GM21515 (cell line): ENCODE results near the gene C14orf93.
"Not testable (repeated sequence)": the region's sequence is repeated elsewhere in the genome, so short reads cannot be mapped to it uniquely, and the experiment has no call there.

Experiments
- ATAC-seq: cut with Tn5 transposase; IDR thresholded peaks from one replicate; pipeline ENCODE4 v1.9.1; 2021; ENCODE audit not compliant: unreplicated experiment

Gene C14orf93

GRCh38 chr14:22977434-22977683 lies 32.6 kb downstream of the C14orf93 start:
- ATAC-seq: no peak

GRCh38 chr14:22976620-22977433 lies 33.1 kb downstream of the C14orf93 start:
- ATAC-seq: no peak

- ATAC-seq: no peak
Measured at GRCh38 chr14:22974530-22975313, 35.2 kb downstream of the C14orf93 start.

GRCh38 chr14:22973217-22974032 lies 36.5 kb downstream of the C14orf93 start:
- no peak for ATAC-seq

- no peak for ATAC-seq
Measured at GRCh38 chr14:22972313-22972930, 37.5 kb downstream of the C14orf93 start.

- no peak for ATAC-seq
Measured at GRCh38 chr14:22971152-22971551, 38.8 kb downstream of the C14orf93 start.

- ATAC-seq: no peak
Measured at GRCh38 chr14:22966783-22967269, 43.1 kb downstream of the C14orf93 start.

GRCh38 chr14:22965916-22966782 lies 43.8 kb downstream of the C14orf93 start:
- ATAC-seq: not testable (repeated sequence)

GRCh38 chr14:22962061-22962676 lies 47.8 kb downstream of the C14orf93 start:
- no peak for ATAC-seq

GRCh38 chr14:22955702-22956569 lies 54.0 kb downstream of the C14orf93 start:
- no peak for ATAC-seq

GRCh38 chr14:22952418-22952817 lies 57.5 kb downstream of the C14orf93 start:
- no peak for ATAC-seq

GRCh38 chr14:22951795-22952194 lies 58.1 kb downstream of the C14orf93 start:
- not testable (repeated sequence) for ATAC-seq

- ATAC-seq: no peak
Measured at GRCh38 chr14:22945642-22946041, 64.3 kb downstream of the C14orf93 start.

- no peak for ATAC-seq
Measured at GRCh38 chr14:22939684-22940083, 70.3 kb downstream of the C14orf93 start.
